ENCODE results near the gene DRAM1. TPM values are rescaled to one million over a fixed set of nuclear protein-coding genes. Genes with fewer than 3 reads are reported as not detected.
A peak's percentile ranks its signal among the peaks of the same experiment; 100 is the strongest.

Gene DRAM1
- total and polyA plus RNA-seq, 9 of the 15 experiments (the other 6 are each of a cell fraction or from before 2014, with no cell fraction given), result 1.4 to 4.3 (median 2.7) TPM

DNA sequence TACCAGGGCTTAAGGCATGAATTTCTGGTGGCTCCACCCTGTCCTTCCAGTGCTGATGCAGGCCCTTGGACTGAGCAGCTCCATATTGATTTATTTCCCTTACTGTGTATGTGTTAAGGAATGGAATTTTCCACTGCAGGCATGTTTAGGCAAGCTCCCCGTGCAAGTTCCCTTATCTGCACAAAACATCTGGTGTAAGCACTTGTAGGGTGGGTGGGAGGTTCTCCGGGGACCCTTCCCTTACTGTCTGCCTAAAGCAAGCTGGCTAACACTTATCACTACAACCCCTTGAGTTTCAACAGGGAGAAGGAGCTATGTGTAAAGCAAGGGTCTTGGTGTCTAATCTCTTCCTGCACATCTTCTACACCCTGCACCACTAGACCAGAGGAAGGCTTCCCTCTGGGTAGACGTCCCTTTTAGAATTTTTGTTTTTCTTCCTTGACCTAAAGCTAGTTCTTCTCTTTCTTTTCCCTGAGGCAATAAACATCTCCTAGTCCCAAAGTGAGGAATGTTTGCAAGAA, 22.0 kb upstream of the DRAM1 start (continued):
- TF ChIP-seq, protein P1, sequence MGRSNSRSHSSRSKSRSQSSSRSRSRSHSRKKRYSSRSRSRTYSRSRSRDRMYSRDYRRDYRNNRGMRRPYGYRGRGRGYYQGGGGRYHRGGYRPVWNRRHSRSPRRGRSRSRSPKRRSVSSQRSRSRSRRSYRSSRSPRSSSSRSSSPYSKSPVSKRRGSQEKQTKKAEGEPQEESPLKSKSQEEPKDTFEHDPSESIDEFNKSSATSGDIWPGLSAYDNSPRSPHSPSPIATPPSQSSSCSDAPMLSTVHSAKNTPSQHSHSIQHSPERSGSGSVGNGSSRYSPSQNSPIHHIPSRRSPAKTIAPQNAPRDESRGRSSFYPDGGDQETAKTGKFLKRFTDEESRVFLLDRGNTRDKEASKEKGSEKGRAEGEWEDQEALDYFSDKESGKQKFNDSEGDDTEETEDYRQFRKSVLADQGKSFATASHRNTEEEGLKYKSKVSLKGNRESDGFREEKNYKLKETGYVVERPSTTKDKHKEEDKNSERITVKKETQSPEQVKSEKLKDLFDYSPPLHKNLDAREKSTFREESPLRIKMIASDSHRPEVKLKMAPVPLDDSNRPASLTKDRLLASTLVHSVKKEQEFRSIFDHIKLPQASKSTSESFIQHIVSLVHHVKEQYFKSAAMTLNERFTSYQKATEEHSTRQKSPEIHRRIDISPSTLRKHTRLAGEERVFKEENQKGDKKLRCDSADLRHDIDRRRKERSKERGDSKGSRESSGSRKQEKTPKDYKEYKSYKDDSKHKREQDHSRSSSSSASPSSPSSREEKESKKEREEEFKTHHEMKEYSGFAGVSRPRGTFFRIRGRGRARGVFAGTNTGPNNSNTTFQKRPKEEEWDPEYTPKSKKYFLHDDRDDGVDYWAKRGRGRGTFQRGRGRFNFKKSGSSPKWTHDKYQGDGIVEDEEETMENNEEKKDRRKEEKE (IDR thresholded peaks at IDR 0.05; ENCODE audit: borderline replicate concordance in 1 of 2, control insufficient read depth in 1 of 2, low read depth in 2 of 2, low read length in 1 of 2), result no peak
- no peak for TF ChIP-seq PURB (CRISPR knock-in tag; IDR thresholded peaks at IDR 0.05; ENCODE audit: low read depth)
- TF ChIP-seq JUN (IDR thresholded peaks at IDR 0.05; ENCODE audit: borderline replicate concordance, low read depth, low read length), result no peak
- TF ChIP-seq JUN (CRISPR knock-in tag; IDR thresholded peaks at IDR 0.05; ENCODE audit: borderline replicate concordance), result no peak
- TF ChIP-seq MAZ (CRISPR knock-in tag; conservative IDR thresholded peaks at IDR 0.05 in 1 of 2, IDR thresholded peaks at IDR 0.05 in 1 of 2), result no peak
- TF ChIP-seq MEF2A (IDR thresholded peaks at IDR 0.05; ENCODE audit: control insufficient read depth, low read depth, low read length), result no peak
- peak in 1 of 3 experiments; percentile 15 for TF ChIP-seq YY1 (IDR thresholded peaks at IDR 0.05; ENCODE audit: borderline replicate concordance in 1 of 3, control insufficient read depth in 1 of 3, extremely low read depth in 1 of 3, insufficient read depth in 3 of 3, insufficient read length in 1 of 3, insufficient replicate concordance in 2 of 3, low read depth in 1 of 3, low read length in 2 of 3)
- TF ChIP-seq JUND (IDR thresholded peaks at IDR 0.05; ENCODE audit: borderline replicate concordance, low read depth, low read length), result peak; percentile 49; the same call in 1 of the 2 replicates
- peak; percentile 50; the same call in 2 of the 3 replicates for TF ChIP-seq JUND (tag; IDR thresholded peaks at IDR 0.05; ENCODE audit: borderline replicate concordance, low read depth, low read length)
- TF ChIP-seq ASH1L (IDR thresholded peaks at IDR 0.05; ENCODE audit: borderline replicate concordance, low read depth, partially characterized antibody), result no peak
- TF ChIP-seq NFE2 (IDR thresholded peaks at IDR 0.05; ENCODE audit: low read depth), result no peak
- TF ChIP-seq RFX1 (IDR thresholded peaks at IDR 0.05), result no peak
- no peak for TF ChIP-seq FOXA3 (CRISPR knock-in tag; conservative IDR thresholded peaks at IDR 0.05 in 1 of 2, IDR thresholded peaks at IDR 0.05 in 1 of 2)
- no peak for TF ChIP-seq SMAD3 (CRISPR knock-in tag; conservative IDR thresholded peaks at IDR 0.05)
- TF ChIP-seq NCOA1 (IDR thresholded peaks at IDR 0.05; ENCODE audit: low read depth), result peak; percentile 24; the same call in 1 of the 2 replicates
- peak in 1 of 2 experiments; percentile 74; a peak in 1 of 4 replicates for TF ChIP-seq RCOR1 (IDR thresholded peaks at IDR 0.05; ENCODE audit: borderline replicate concordance in 1 of 2, low read depth in 2 of 2, low read length in 2 of 2)
- TF ChIP-seq ZNF23 (CRISPR knock-in tag; IDR thresholded peaks at IDR 0.05), result no peak
- TF ChIP-seq U2AF1 (optimal IDR thresholded peaks at IDR 0.05; ENCODE audit: low read depth, low read length), result no peak
- no peak for TF ChIP-seq ZNF408 (CRISPR knock-in tag; IDR thresholded peaks at IDR 0.05; ENCODE audit: low read depth)
- no peak for TF ChIP-seq KLF10 (CRISPR knock-in tag; IDR thresholded peaks at IDR 0.05)
- no peak for TF ChIP-seq BRD4 (IDR thresholded peaks at IDR 0.05)
- no peak for TF ChIP-seq RFX7 (CRISPR knock-in tag; IDR thresholded peaks at IDR 0.05)
- TF ChIP-seq ZNF778 (CRISPR knock-in tag; IDR thresholded peaks at IDR 0.05), result no peak
- TF ChIP-seq CREM (IDR thresholded peaks at IDR 0.05; ENCODE audit: low read depth), result 0 out of 2 replicates have a peak, but pooled peaks have one; percentile 30
- TF ChIP-seq RBM39 (optimal IDR thresholded peaks at IDR 0.05; ENCODE audit: low read depth, low read length), result no peak

Measured in K562 (cell line).